Activated B cell treated with CpG ODN at 0.5 μM for 24 hours (primary cell): ENCODE measurements around the gene TVP23A. TPM values are rescaled to one million over a fixed set of nuclear protein-coding genes. Genes with fewer than 3 reads are reported as not detected.
A peak's percentile ranks its signal among the peaks of the same experiment; 100 is the strongest.

Experiments used
- ATAC-seq: fragments of 200-7000 bp; cut with Tn5 transposase; one replicate; pipeline ENCODE4 v1.10.0; 2021; ENCODE audit warnings: low read depth, mild to moderate bottlenecking, moderate library complexity
- CTCF ChIA-PET: fragments of 350-600 bp; sonication (Branson Sonifier 250); formaldehyde crosslinking; loops from one replicate; lab custom pipeline; 2021; ENCODE audit warnings: antibody characterized with exemption; lab: Charles Lee
- POLR2A ChIA-PET: fragments of 350-600 bp; sonication (Branson Sonifier 250); formaldehyde crosslinking; loops from one replicate; lab custom pipeline; 2021; ENCODE audit warnings: antibody characterized with exemption; lab: Charles Lee
- DNase-seq: peaks from one replicate; pipeline ENCODE4 v3.0.0; 2022
- H3K27ac Mint-ChIP-seq: one replicate; pipeline ENCODE4 v1.8.0; 2020; ENCODE audit warnings: mixed read lengths
- H3K27me3 Mint-ChIP-seq: one replicate; pipeline ENCODE4 v1.8.0; 2021; ENCODE audit warnings: mixed read lengths
- H3K36me3 Mint-ChIP-seq: one replicate; pipeline ENCODE4 v1.8.0; 2021; ENCODE audit warnings: low read depth, mixed read lengths
- H3K4me1 Mint-ChIP-seq: one replicate; pipeline ENCODE4 v1.8.0; 2021; ENCODE audit warnings: mixed read lengths
- H3K4me3 Mint-ChIP-seq: one replicate; pipeline ENCODE4 v1.8.0; 2020; ENCODE audit warnings: mild to moderate bottlenecking, mixed read lengths
- H3K9me3 Mint-ChIP-seq: one replicate; pipeline ENCODE4 v1.8.0; 2020; ENCODE audit warnings: mixed read lengths
- CTCF ChIP-seq: fragments of 200-600 bp; IDR thresholded peaks from one replicate; pipeline ENCODE4 v1.8.0; 2022; ENCODE audit warnings: antibody characterized with exemption, mild to moderate bottlenecking
- intact Hi-C: fragments of 100-400 bp; cut with micrococcal nuclease; formaldehyde crosslinking; loops from one replicate; pipeline ENCODE4 v1.15.1; 2024
- total RNA-seq: library from RNA; stranded (reverse); gene quantifications from 2 replicates; pipeline ENCODE4 v1.2.3, GENCODE V29; 2022

Gene TVP23A
- total RNA-seq, 1 donor from 2014 or later: 1.6 TPM

- peak overlapping the region; percentile 32 for H3K4me3 Mint-ChIP-seq
- H3K27ac Mint-ChIP-seq: peak overlapping the region; percentile 13
- POLR2A ChIA-PET: interaction anchor here (1.6 kb wide), 1 partner anchor 16 kb away, joined by 6 read pairs; no protein-coding TSS in a partner anchor
- no peaks in the 10 kb centered on the region for H3K27me3 Mint-ChIP-seq
- H3K4me1 Mint-ChIP-seq: peaks cover 44% of the 10 kb centered on the region
- no peak for TF ChIP-seq CTCF
- CTCF ChIA-PET: no interaction called here
- H3K9me3 Mint-ChIP-seq: no peaks in the 10 kb centered on the region
- intact Hi-C loops: loop anchor here (2.0 kb wide), 2 partner anchors 14 kb away; no protein-coding TSS in a partner anchor
- no peak for ATAC-seq
- H3K36me3 Mint-ChIP-seq: peaks cover 19% of the 10 kb centered on the region
- no peak for DNase-seq
Measured at GRCh38 chr16:10852948-10853347, 34.4 kb upstream of the TVP23A start.

GRCh38 chr16:10852286-10852685 is 33.7 kb upstream of the TVP23A start:
- ATAC-seq: no peak
- Mint-ChIP-seq H3K9me3 (no peaks in the 10 kb centered on the region), H3K4me1 (peaks cover 48% of the 10 kb centered on the region), H3K4me3 (peak overlapping the region; percentile 32), H3K36me3 (peaks cover 18% of the 10 kb centered on the region), H3K27me3 (no peaks in the 10 kb centered on the region), H3K27ac (peak overlapping the region; percentile 13)
- POLR2A ChIA-PET: interaction anchor here (0.6 to 1.6 kb wide), 3 partner anchors 9 to 16 kb away, joined by 3 to 6 read pairs (median 4); no protein-coding TSS in a partner anchor
- TF ChIP-seq CTCF: no peak
- CTCF ChIA-PET: no interaction called here
- DNase-seq: no peak
- intact Hi-C loops: loop anchor here (2.0 kb wide), 2 partner anchors 13 to 15 kb away; no protein-coding TSS in a partner anchor

- intact Hi-C loops: loop anchor here (2.0 kb wide), 1 partner anchor 19 kb away; no protein-coding TSS in a partner anchor
- ChIA-PET POLR2A (interaction anchor here (0.7 to 1.6 kb wide), 3 partner anchors 9 to 24 kb away, joined by 3 to 6 read pairs (median 4); no protein-coding TSS in a partner anchor), CTCF (no interaction called here)
- Mint-ChIP-seq H3K27ac (no peak overlapping the region), H3K27me3 (no peaks in the 10 kb centered on the region), H3K4me1 (peaks cover 56% of the 10 kb centered on the region), H3K4me3 (no peak overlapping the region), H3K36me3 (peaks cover 14% of the 10 kb centered on the region), H3K9me3 (no peaks in the 10 kb centered on the region)
- ATAC-seq (no peak), DNase-seq (no peak)
- no peak for TF ChIP-seq CTCF
Measured at GRCh38 chr16:10851512-10851911, 32.9 kb upstream of the TVP23A start.

- ChIA-PET POLR2A (interaction anchor here (0.6 to 1.5 kb wide), 2 partner anchors 26 to 97 kb away, joined by 4 read pairs; partner anchors contain the start of gene CIITA), CTCF (no interaction called here)
- DNase-seq (no peak), ATAC-seq (no peak)
- peaks cover 12% of the 10 kb centered on the region for H3K36me3 Mint-ChIP-seq
- H3K9me3 Mint-ChIP-seq: no peaks in the 10 kb centered on the region
- H3K27ac Mint-ChIP-seq: no peak overlapping the region
- no peaks in the 10 kb centered on the region for H3K27me3 Mint-ChIP-seq
- H3K4me3 Mint-ChIP-seq: no peak overlapping the region
- intact Hi-C loops: loop anchor here (2.0 kb wide), 1 partner anchor 18 kb away; no protein-coding TSS in a partner anchor
- peaks cover 56% of the 10 kb centered on the region for H3K4me1 Mint-ChIP-seq
- no peak for TF ChIP-seq CTCF
Measured at GRCh38 chr16:10850478-10850850, 31.9 kb upstream of the TVP23A start.

GRCh38 chr16:10849736-10850477 is 31.3 kb upstream of the TVP23A start:
- TF ChIP-seq CTCF: no peak
- Mint-ChIP-seq H3K27me3 (no peaks in the 10 kb centered on the region), H3K9me3 (no peaks in the 10 kb centered on the region), H3K36me3 (peaks cover 14% of the 10 kb centered on the region), H3K27ac (peak overlapping the region; percentile 50), H3K4me3 (no peak overlapping the region), H3K4me1 (peaks cover 58% of the 10 kb centered on the region)
- no peak for ATAC-seq
- POLR2A ChIA-PET: interaction anchor here (0.7 to 1.5 kb wide), 2 partner anchors 27 to 42 kb away, joined by 4 to 5 read pairs; partner anchors contain the start of gene CIITA
- no peak for DNase-seq
- intact Hi-C loops: loop anchor here (2.0 kb wide), 1 partner anchor 17 kb away; no protein-coding TSS in a partner anchor
- CTCF ChIA-PET: no interaction called here
